Endothelial cell of umbilical vein (primary cell): ENCODE results near the gene ZNF423. TPM values are rescaled to one million over a fixed set of nuclear protein-coding genes. Genes with fewer than 3 reads are reported as not detected.

ENCODE experiments used
- BruUV-seq: library from RNA; stranded (reverse); fragments of 400-500 nt; replicated peaks from 2 replicates; lab custom pipeline; 2021; lab: Mats Ljungman, UMichigan
- CTCF ChIA-PET: fragments of 300-600, 350-600 bp; sonication (Branson Sonifier 250); formaldehyde crosslinking; loops from one replicate; lab custom pipeline; 2021; ENCODE audit warnings: antibody characterized with exemption, inconsistent platforms; lab: Charles Lee
- POLR2A ChIA-PET: fragments of 300-600, 350-600 bp; sonication (Branson Sonifier 250); formaldehyde crosslinking; loops from one replicate; lab custom pipeline; 2021; ENCODE audit warnings: antibody characterized with exemption, inconsistent platforms; lab: Charles Lee
- DNase-seq: peaks from one replicate; pipeline ENCODE4 v3.0.0-alpha.2; 2011; ENCODE audit warnings: low read depth, low spot score
- FAIRE-seq: peaks from 2 replicates; lab custom pipeline; 2011; peaks lifted over from hg19 to GRCh38; lab: Jason Lieb, UNC
- H2AFZ ChIP-seq: 2 replicates; pipeline ENCODE4 v1.6.0; 2012; ENCODE audit warnings: low read depth, low read length, control low read depth, inconsistent platforms
- H3K27ac ChIP-seq: 2 replicates; pipeline ENCODE4 v1.5.1; 2011; ENCODE audit warnings: low read depth, mild to moderate bottlenecking, control low read depth, low read length, moderate library complexity; ENCODE audit not compliant: insufficient read depth
- H3K27me3 ChIP-seq, 2 experiments: 2 replicates each; pipeline versions ENCODE4 v1.6.0 to v1.6.1; 2011; ENCODE audit warnings: low read length in 2 of 2, mixed read lengths in 1 of 2; ENCODE audit not compliant: control insufficient read depth in 2 of 2, insufficient read depth in 2 of 2
- H3K36me3 ChIP-seq, 2 experiments: 2 replicates in 1 of 2; 3 replicates in 1 of 2; pipeline ENCODE4 v1.5.1; 2011; ENCODE audit warnings: low read length in 2 of 2, mild to moderate bottlenecking in 1 of 2, moderate library complexity in 1 of 2; ENCODE audit not compliant: control insufficient read depth in 2 of 2, insufficient read depth in 2 of 2; ENCODE audit errors: extremely low read depth in 1 of 2
- H3K4me1 ChIP-seq: 3 replicates; pipeline ENCODE4 v1.5.1; 2011; ENCODE audit warnings: mild to moderate bottlenecking, low read length; ENCODE audit not compliant: control insufficient read depth, insufficient read depth; ENCODE audit errors: extremely low read depth
- H3K4me2 ChIP-seq: 2 replicates; pipeline ENCODE4 v1.6.1; 2011; ENCODE audit warnings: low read length, control low read depth, mixed read lengths; ENCODE audit not compliant: insufficient read depth
- H3K4me3 ChIP-seq, 3 experiments: fragments of 200-600 bp in 1 of 3; sonication (generic), shearing (Covaris generic) in 1 of 3; replicated peaks in 1 of 3; 2 replicates each; pipeline ENCODE4 v1.5.1; 2011 to 2016; ENCODE audit warnings: control low read depth in 3 of 3, low read length in 3 of 3, mild to moderate bottlenecking in 2 of 3, inconsistent platforms in 1 of 3, low read depth in 1 of 3, moderate library complexity in 1 of 3; ENCODE audit not compliant: insufficient read depth in 1 of 3
- H3K79me2 ChIP-seq: 2 replicates; pipeline ENCODE4 v1.6.0; 2012; ENCODE audit warnings: low read length, inconsistent platforms; ENCODE audit not compliant: control insufficient read depth, insufficient read depth
- H3K9ac ChIP-seq: replicated peaks from 2 replicates; pipeline ENCODE3; 2011; ENCODE audit warnings: low read length, control low read depth; ENCODE audit not compliant: insufficient read depth; ENCODE audit errors: extremely low read depth
- H3K9me1 ChIP-seq: replicated peaks from 3 replicates; pipeline ENCODE4 v1.6.0; 2011; ENCODE audit warnings: mild to moderate bottlenecking, low read length; ENCODE audit not compliant: control insufficient read depth, insufficient read depth; ENCODE audit errors: extremely low read depth
- H3K9me3 ChIP-seq: replicated peaks from 2 replicates; pipeline ENCODE4 v1.5.1; 2012; ENCODE audit warnings: low read length, inconsistent platforms; ENCODE audit not compliant: control insufficient read depth, insufficient read depth
- H4K20me1 ChIP-seq: replicated peaks from 2 replicates; pipeline ENCODE3; 2011; ENCODE audit warnings: mild to moderate bottlenecking, low read length; ENCODE audit not compliant: control insufficient read depth, insufficient read depth; ENCODE audit errors: extremely low read depth
- EZH2 ChIP-seq: IDR thresholded peaks from 2 replicates; pipeline ENCODE4 v1.6.1; 2012; ENCODE audit warnings: borderline replicate concordance, low read depth, mild to moderate bottlenecking, moderate library complexity, low read length, inconsistent platforms; ENCODE audit not compliant: severe bottlenecking
- FOS ChIP-seq: IDR thresholded peaks from 2 replicates; pipeline ENCODE4 v1.6.1; 2011; ENCODE audit warnings: mild to moderate bottlenecking, low read length, moderate library complexity, borderline replicate concordance; ENCODE audit not compliant: insufficient read depth
- GATA2 ChIP-seq: IDR thresholded peaks from 2 replicates; pipeline ENCODE4 v1.7.0; 2011; ENCODE audit warnings: low read depth, mild to moderate bottlenecking, moderate library complexity, mixed read lengths, low read length; ENCODE audit not compliant: insufficient read length, insufficient read depth
- JUN ChIP-seq: IDR thresholded peaks from 2 replicates; pipeline ENCODE4 v1.6.1; 2011; ENCODE audit warnings: borderline replicate concordance, low read depth; ENCODE audit not compliant: insufficient read length, insufficient read depth
- MYC ChIP-seq: IDR thresholded peaks from one replicate; pipeline ENCODE4 v1.6.1; 2011; ENCODE audit warnings: mild to moderate bottlenecking, low read depth, low read length
- POLR2A ChIP-seq: IDR thresholded peaks from 2 replicates; pipeline ENCODE4 v1.6.1; 2012; ENCODE audit warnings: low read depth, mild to moderate bottlenecking, control low read depth, low read length
- POLR2AphosphoS5 ChIP-seq: IDR thresholded peaks from 2 replicates; pipeline ENCODE4 v1.6.1; 2012; ENCODE audit warnings: low read depth, mild to moderate bottlenecking, control low read depth, low read length, moderate library complexity; ENCODE audit not compliant: insufficient read depth
- dilution Hi-C: fragments of 300-500 bp; cut with MboI; formaldehyde crosslinking; loops from one replicate; pipeline ENCODE4 v1.15.0; 2019; ENCODE audit warnings: low sequenced_read_pairs; ENCODE audit not compliant: extremely low pct_ligation_motif_present
- intact Hi-C: fragments of 100-400 bp; cut with micrococcal nuclease; formaldehyde crosslinking; loops from one replicate; pipeline ENCODE4 v1.10.0; 2022
- polyA plus RNA-seq, 4 experiments: library from polyadenylated mRNA; depleted of rRNA in 3 of 4; stranded (reverse) in 3 of 4; unstranded in 1 of 4; fragments of >200 nt; gene quantifications; 2 replicates each; pipeline versions ENCODE4 v1.2.1 to v1.2.3, GENCODE V29; 2011 to 2012; ENCODE audit warnings: missing spikeins in 1 of 4
- total RNA-seq: library from RNA; stranded (reverse); gene quantifications from 2 replicates; pipeline ENCODE4 v1.2.3, GENCODE V29; 2021
- TF ChIP-seq, protein P1 (sequence below), 2 donors: IDR thresholded peaks; 1 replicate in 1 of 2; 2 replicates in 1 of 2; pipeline ENCODE4 v1.5.1; 2011; ENCODE audit warnings: low read length in 2 of 2, mild to moderate bottlenecking in 2 of 2, moderate library complexity in 2 of 2, control low read depth in 1 of 2, inconsistent platforms in 1 of 2, low read depth in 1 of 2; ENCODE audit not compliant: insufficient read depth in 1 of 2; ENCODE audit errors: extremely low read depth in 1 of 2
- TF ChIP-seq, protein P2 (sequence below): IDR thresholded peaks from 2 replicates; pipeline ENCODE4 v1.6.1; 2011; ENCODE audit not compliant: insufficient read depth, insufficient read length

ZNF423 gene
- total and polyA plus RNA-seq, 2 donors (not counting 3 experiments of a cell fraction or from before 2014, with no cell fraction given): 2.2 to 8.1 TPM

DNA sequence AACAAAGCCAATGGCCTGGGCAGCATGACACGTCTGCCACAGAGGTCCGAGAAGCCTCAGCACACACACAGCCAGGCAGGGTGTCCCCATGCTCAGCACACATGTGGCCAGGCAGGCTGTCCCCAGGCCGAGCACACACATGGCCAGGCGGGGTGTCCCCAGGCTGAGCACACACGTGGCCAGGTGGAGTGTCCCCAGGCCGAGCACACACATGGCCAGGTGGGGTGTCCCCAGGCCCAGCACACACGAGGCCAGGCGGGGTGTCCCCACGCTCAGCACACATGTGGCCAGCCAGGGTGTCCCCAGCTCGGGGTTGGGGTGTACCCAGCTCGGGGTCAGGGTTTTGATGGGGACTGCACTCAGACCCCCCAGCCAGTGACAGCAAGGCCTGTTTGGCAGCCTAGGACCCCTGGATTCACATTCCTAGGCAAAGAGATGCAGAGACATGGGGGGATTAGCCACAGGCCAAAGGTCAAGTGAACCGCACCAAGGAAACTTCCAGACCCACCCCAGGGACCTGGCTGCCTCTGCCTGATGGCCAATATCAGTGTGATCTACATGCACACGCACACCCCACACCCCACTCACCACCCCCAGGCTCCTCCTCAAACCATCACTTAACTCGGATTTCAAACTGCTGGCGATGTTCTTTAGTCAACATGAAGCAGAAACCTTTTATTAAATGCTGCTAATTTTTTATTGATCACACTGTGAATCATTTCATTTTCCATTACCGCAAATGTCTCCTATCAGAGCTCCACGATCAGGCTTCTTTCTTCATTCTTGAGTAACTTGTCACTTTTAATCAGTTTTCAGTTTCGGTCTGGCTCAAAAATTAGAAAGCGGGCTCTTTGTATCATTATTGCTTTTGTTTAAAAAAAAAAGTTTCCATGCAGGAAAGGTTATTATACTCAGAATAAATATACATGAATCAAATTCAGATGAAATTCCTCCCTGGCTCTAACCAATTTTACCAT is 111.4 kb downstream of the ZNF423 start:
- intact Hi-C loops (no loop called here), dilution Hi-C loops (no loop called here)
- DNase-seq (no peak), FAIRE-seq (no peak)
- Histone ChIP-seq H2AFZ (no peak overlapping the region), H3K9me1 (no peaks in the 10 kb centered on the region), H3K36me3 (no peaks in the 10 kb centered on the region), H3K79me2 (no peaks in the 10 kb centered on the region), H3K9me3 (no peaks in the 10 kb centered on the region), H3K27me3 (peaks cover 0 to 2% of the 10 kb centered on the region in 2 experiments), H3K4me1 (no peaks in the 10 kb centered on the region), H3K4me2 (no peak overlapping the region), H4K20me1 (no peaks in the 10 kb centered on the region), H3K9ac (no peak overlapping the region), H3K4me3 (no peak overlapping the region), H3K27ac (no peak overlapping the region)
- POLR2A ChIA-PET: no interaction called here
- CTCF ChIA-PET: interaction anchor here (1.3 kb wide), 1 partner anchor 113 kb away, joined by 3 read pairs; no protein-coding TSS in a partner anchor
- TF ChIP-seq POLR2A (no peak), FOS (no peak), MYC (no peak), POLR2AphosphoS5 (no peak), JUN (no peak), GATA2 (no peak), EZH2 (no peak)
- TF ChIP-seq, protein P1, sequence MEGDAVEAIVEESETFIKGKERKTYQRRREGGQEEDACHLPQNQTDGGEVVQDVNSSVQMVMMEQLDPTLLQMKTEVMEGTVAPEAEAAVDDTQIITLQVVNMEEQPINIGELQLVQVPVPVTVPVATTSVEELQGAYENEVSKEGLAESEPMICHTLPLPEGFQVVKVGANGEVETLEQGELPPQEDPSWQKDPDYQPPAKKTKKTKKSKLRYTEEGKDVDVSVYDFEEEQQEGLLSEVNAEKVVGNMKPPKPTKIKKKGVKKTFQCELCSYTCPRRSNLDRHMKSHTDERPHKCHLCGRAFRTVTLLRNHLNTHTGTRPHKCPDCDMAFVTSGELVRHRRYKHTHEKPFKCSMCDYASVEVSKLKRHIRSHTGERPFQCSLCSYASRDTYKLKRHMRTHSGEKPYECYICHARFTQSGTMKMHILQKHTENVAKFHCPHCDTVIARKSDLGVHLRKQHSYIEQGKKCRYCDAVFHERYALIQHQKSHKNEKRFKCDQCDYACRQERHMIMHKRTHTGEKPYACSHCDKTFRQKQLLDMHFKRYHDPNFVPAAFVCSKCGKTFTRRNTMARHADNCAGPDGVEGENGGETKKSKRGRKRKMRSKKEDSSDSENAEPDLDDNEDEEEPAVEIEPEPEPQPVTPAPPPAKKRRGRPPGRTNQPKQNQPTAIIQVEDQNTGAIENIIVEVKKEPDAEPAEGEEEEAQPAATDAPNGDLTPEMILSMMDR (IDR thresholded peaks at IDR 0.05; ENCODE audit: extremely low read depth in 1 of 2, insufficient read depth in 1 of 2, low read depth in 1 of 2, low read length in 2 of 2): no peak
- TF ChIP-seq, protein P2, sequence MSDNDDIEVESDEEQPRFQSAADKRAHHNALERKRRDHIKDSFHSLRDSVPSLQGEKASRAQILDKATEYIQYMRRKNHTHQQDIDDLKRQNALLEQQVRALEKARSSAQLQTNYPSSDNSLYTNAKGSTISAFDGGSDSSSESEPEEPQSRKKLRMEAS: no peak
- BruUV-seq: no TSS peak
